ENCODE results near the gene ARID2. TPM values are rescaled to one million over a fixed set of nuclear protein-coding genes. Genes with fewer than 3 reads are reported as not detected.

The ARID2 gene
- total and polyA plus RNA-seq, 10 of the 15 experiments (the other 5 are each of a cell fraction or from before 2014, with no cell fraction given), result 9.2 to 29.8 (median 20.3) TPM

GRCh38 chr12:45697371-45697770 is 32.1 kb upstream of the ARID2 start:
- Histone ChIP-seq H3K27me3 (replicated peaks in 1 of 2; ENCODE audit: control insufficient read depth in 2 of 2, insufficient read depth in 2 of 2, low read length in 1 of 2) (no peaks in the 10 kb centered on the region; a peak in 1 of 4 replicates), H3K9me3 (replicated peaks; ENCODE audit: control insufficient read depth, insufficient read depth, low read length) (no peaks in the 10 kb centered on the region; the same call in 2 of the 3 replicates), H2AFZ (ENCODE audit: control insufficient read depth, low read depth, low read length) (no peak overlapping the region), H3K4me2 (ENCODE audit: control insufficient read depth, insufficient read depth) (no peak overlapping the region), H3K79me2 (ENCODE audit: control insufficient read depth, insufficient read depth, low read length) (no peaks in the 10 kb centered on the region), H3K27ac (ENCODE audit: control insufficient read depth, insufficient read depth) (no peak overlapping the region), H3K9ac (ENCODE audit: control insufficient read depth, insufficient read depth, low read length) (no peak overlapping the region), H3K4me1 (ENCODE audit: control insufficient read depth, insufficient read depth, low read length) (no peaks in the 10 kb centered on the region), H3K36me3 (ENCODE audit: control insufficient read depth in 2 of 2, insufficient read depth in 2 of 2, low read length in 1 of 2) (no peaks in the 10 kb centered on the region), H3K4me3 (no peak overlapping the region), H4K20me1 (ENCODE audit: control insufficient read depth, insufficient read depth) (no peaks in the 10 kb centered on the region)
- CTCF ChIA-PET, result no interaction called here
- SMC1A ChIA-PET (ENCODE audit: uncharacterized antibody, unreplicated experiment), result interaction anchor here (0.7 kb wide), 1 partner anchor 10 kb away, joined by 3 read pairs; no protein-coding TSS in a partner anchor
- WGBS (ENCODE audit: insufficient coverage, insufficient replicate concordance, low lambda C conversion rate, missing lambda C conversion rate), result 57% methylated on average over 6 of the region's 6 CpGs
- in situ Hi-C loops (cut with MboI) (no loop called here), intact Hi-C loops (cut with micrococcal nuclease; ENCODE audit: unreplicated experiment) (no loop called here)
- BruUV-seq (replicated peaks), result no TSS peak
- no peak for DNase-seq (ENCODE audit: low read depth, low spot score)
- TF ChIP-seq EP300 (IDR thresholded peaks at IDR 0.05; ENCODE audit: borderline replicate concordance in 1 of 2, control insufficient read depth in 1 of 2, low read depth in 2 of 2, low read length in 2 of 2) (no peak), MYC (IDR thresholded peaks at IDR 0.05; ENCODE audit: insufficient read depth, insufficient read length, insufficient replicate concordance, low read length, severe bottlenecking) (no peak), GABPA (IDR thresholded peaks at IDR 0.05; ENCODE audit: low read depth) (no peak), ZBTB40 (IDR thresholded peaks at IDR 0.05; ENCODE audit: borderline replicate concordance) (no peak), NRF1 (conservative IDR thresholded peaks at IDR 0.05; ENCODE audit: low read depth, low read length) (no peak), CTCF (IDR thresholded peaks at IDR 0.05 in 2 of 3, conservative IDR thresholded peaks at IDR 0.05 in 1 of 3; ENCODE audit: control insufficient read depth in 2 of 3, extremely low read depth in 1 of 3, insufficient read depth in 1 of 3, low read depth in 3 of 3, low read length in 3 of 3) (no peak), DPF2 (IDR thresholded peaks at IDR 0.05) (no peak), REST (IDR thresholded peaks at IDR 0.05; ENCODE audit: low read depth, low read length) (no peak), SPI1 (IDR thresholded peaks at IDR 0.05; ENCODE audit: borderline replicate concordance, insufficient read depth, low read depth, low read length) (no peak), BACH1 (IDR thresholded peaks at IDR 0.05; ENCODE audit: borderline replicate concordance) (no peak)
- ATAC-seq, result no peak
- POLR2A ChIA-PET, result no interaction called here
- no peak for FAIRE-seq
- RAD21 ChIA-PET (ENCODE audit: unreplicated experiment), result no interaction called here
